Brain microvascular endothelial cell (primary cell): ENCODE measurements around the gene COL20A1.

Experiments
- DNase-seq: peaks from one replicate; pipeline ENCODE4 v3.0.0-alpha.2; 2020
- H3K27ac ChIP-seq: fragments of 250-450 bp; sonication (Bioruptor Pico); 2 replicates; pipeline ENCODE4 v1.5.1; 2020; ENCODE audit warnings: mild to moderate bottlenecking, moderate library complexity
- H3K27me3 ChIP-seq: fragments of 250-450 bp; sonication (Bioruptor Pico); replicated peaks from 2 replicates; pipeline ENCODE4 v1.5.1; 2020; ENCODE audit warnings: mild to moderate bottlenecking
- H3K36me3 ChIP-seq: fragments of 250-450 bp; sonication (Bioruptor Pico); replicated peaks from 2 replicates; pipeline ENCODE4 v1.5.1; 2020; ENCODE audit warnings: mild to moderate bottlenecking
- H3K4me3 ChIP-seq: 2 replicates; pipeline ENCODE4 v1.5.1; 2011; ENCODE audit warnings: low read depth, mild to moderate bottlenecking, control low read depth, low read length, moderate library complexity
- CTCF ChIP-seq: IDR thresholded peaks from 2 replicates; pipeline ENCODE4 v1.5.1; 2011; ENCODE audit warnings: low read depth, mild to moderate bottlenecking, moderate library complexity, low read length, control low read depth, inconsistent platforms; ENCODE audit errors: missing control alignments
- in situ Hi-C: cut with HindIII; loops from 2 replicates; pipeline ENCODE4 v1.10.0; 2017; ENCODE audit warnings: low sequenced_read_pairs, low pct_ligation_motif_present

The COL20A1 gene

GRCh38 chr20:63257629-63258028 is 35.4 kb upstream of the COL20A1 start:
- no peak for TF ChIP-seq CTCF
- Histone ChIP-seq H3K36me3 (no peaks in the 10 kb centered on the region), H3K4me3 (no peak overlapping the region), H3K27me3 (peaks cover 55% of the 10 kb centered on the region), H3K27ac (no peak overlapping the region)
- no peak for DNase-seq
- in situ Hi-C loops = no loop called here

GRCh38 chr20:63258781-63259180 is 34.2 kb upstream of the COL20A1 start:
- DNase-seq = no peak
- peaks cover 49% of the 10 kb centered on the region for H3K27me3 ChIP-seq
- no peak overlapping the region for H3K27ac ChIP-seq
- in situ Hi-C loops = no loop called here
- no peak for TF ChIP-seq CTCF
- no peak overlapping the region for H3K4me3 ChIP-seq
- no peaks in the 10 kb centered on the region for H3K36me3 ChIP-seq

GRCh38 chr20:63259734-63260460 is 33.1 kb upstream of the COL20A1 start:
- no peak overlapping the region for H3K4me3 ChIP-seq
- in situ Hi-C loops = no loop called here
- H3K27ac ChIP-seq = no peak overlapping the region
- H3K36me3 ChIP-seq = no peaks in the 10 kb centered on the region
- TF ChIP-seq CTCF = no peak
- peaks cover 44% of the 10 kb centered on the region for H3K27me3 ChIP-seq
- DNase-seq = no peak

DNA sequence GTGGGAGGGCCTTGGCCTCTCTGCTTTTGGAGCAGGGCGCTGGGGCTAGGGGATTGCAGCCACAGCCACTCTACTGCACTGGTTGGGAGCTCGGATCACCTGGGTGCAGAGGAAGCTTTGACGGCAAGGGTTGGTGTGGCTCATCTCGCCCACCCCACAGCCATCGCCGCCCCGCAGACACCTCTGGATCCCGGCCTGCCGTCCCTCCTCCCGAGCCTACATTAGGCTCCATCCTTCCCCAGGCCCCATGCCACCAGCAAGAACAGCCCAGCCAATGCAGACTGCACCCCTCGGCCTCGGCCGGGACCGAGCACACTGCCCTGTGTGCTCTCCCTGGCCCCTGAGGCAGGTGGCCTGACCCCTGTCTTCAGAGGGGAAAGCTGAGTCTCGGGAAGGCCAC is 32.5 kb upstream of the COL20A1 start:
- in situ Hi-C loops = no loop called here
- TF ChIP-seq CTCF = no peak
- Histone ChIP-seq H3K4me3 (no peak overlapping the region), H3K27me3 (peaks cover 41% of the 10 kb centered on the region), H3K27ac (no peak overlapping the region), H3K36me3 (no peaks in the 10 kb centered on the region)
- no peak for DNase-seq

GRCh38 chr20:63261060-63261794 is 31.8 kb upstream of the COL20A1 start:
- TF ChIP-seq CTCF = no peak
- in situ Hi-C loops = no loop called here
- Histone ChIP-seq H3K4me3 (no peak overlapping the region), H3K27ac (no peak overlapping the region), H3K36me3 (no peaks in the 10 kb centered on the region), H3K27me3 (peaks cover 44% of the 10 kb centered on the region)
- DNase-seq = no peak
